HUES6 (cell line): ENCODE measurements around the gene MYL3.

ENCODE experiments used
- H3K27ac ChIP-seq: 2 replicates; pipeline ENCODE4 v1.7.0; 2013; ENCODE audit warnings: low read depth, mild to moderate bottlenecking, low read length, inconsistent platforms
- H3K27me3 ChIP-seq: 2 replicates; pipeline ENCODE4 v1.6.1; 2013; ENCODE audit warnings: low read length; ENCODE audit not compliant: control insufficient read depth, insufficient read depth
- H3K36me3 ChIP-seq: 2 replicates; pipeline ENCODE4 v1.6.1; 2013; ENCODE audit warnings: low read length; ENCODE audit not compliant: control insufficient read depth, insufficient read depth
- H3K4me1 ChIP-seq: 2 replicates; pipeline ENCODE4 v1.6.1; 2013; ENCODE audit warnings: low read length; ENCODE audit not compliant: control insufficient read depth, insufficient read depth
- H3K4me3 ChIP-seq: 2 replicates; pipeline ENCODE4 v1.5.1; 2013; ENCODE audit warnings: low read depth, low read length
- H3K9ac ChIP-seq: one replicate; pipeline ENCODE4 v1.6.1; 2013; ENCODE audit warnings: mild to moderate bottlenecking, low read length
- H3K9me3 ChIP-seq: 2 replicates; pipeline ENCODE4 v1.6.1; 2013; ENCODE audit warnings: low read depth, low read length; ENCODE audit not compliant: control insufficient read depth, insufficient read depth

The MYL3 gene

GRCh38 chr3:46871222-46871621 lies 8.0 kb upstream of the MYL3 start:
- H3K4me3 ChIP-seq, result no peak overlapping the region
- H3K36me3 ChIP-seq, result no peaks in the 10 kb centered on the region
- H3K9ac ChIP-seq, result no peak overlapping the region
- H3K27ac ChIP-seq, result no peak overlapping the region
- H3K4me1 ChIP-seq, result peaks cover 3% of the 10 kb centered on the region; the same call in 1 of the 2 replicates
- peaks cover 51% of the 10 kb centered on the region for H3K27me3 ChIP-seq
- no peaks in the 10 kb centered on the region for H3K9me3 ChIP-seq

GRCh38 chr3:46870651-46871050 lies 7.4 kb upstream of the MYL3 start:
- no peak overlapping the region for H3K4me3 ChIP-seq
- H3K9me3 ChIP-seq, result no peaks in the 10 kb centered on the region
- peaks cover 47% of the 10 kb centered on the region for H3K27me3 ChIP-seq
- H3K4me1 ChIP-seq, result peaks cover 3% of the 10 kb centered on the region; the same call in 1 of the 2 replicates
- no peaks in the 10 kb centered on the region for H3K36me3 ChIP-seq
- no peak overlapping the region for H3K9ac ChIP-seq
- H3K27ac ChIP-seq, result no peak overlapping the region

GRCh38 chr3:46869440-46869839 lies 6.2 kb upstream of the MYL3 start:
- Histone ChIP-seq H3K27ac (no peak overlapping the region), H3K36me3 (no peaks in the 10 kb centered on the region), H3K4me3 (no peak overlapping the region), H3K4me1 (peaks cover 3% of the 10 kb centered on the region; the same call in 1 of the 2 replicates), H3K9me3 (no peaks in the 10 kb centered on the region), H3K9ac (no peak overlapping the region), H3K27me3 (peaks cover 35% of the 10 kb centered on the region)

- peaks cover 3% of the 10 kb centered on the region; the same call in 1 of the 2 replicates for H3K4me1 ChIP-seq
- H3K27me3 ChIP-seq, result peaks cover 32% of the 10 kb centered on the region
- no peaks in the 10 kb centered on the region for H3K9me3 ChIP-seq
- H3K27ac ChIP-seq, result no peak overlapping the region
- H3K4me3 ChIP-seq, result no peak overlapping the region
- no peak overlapping the region for H3K9ac ChIP-seq
- no peaks in the 10 kb centered on the region for H3K36me3 ChIP-seq
Measured at GRCh38 chr3:46868948-46869347, 5.7 kb upstream of the MYL3 start.

DNA sequence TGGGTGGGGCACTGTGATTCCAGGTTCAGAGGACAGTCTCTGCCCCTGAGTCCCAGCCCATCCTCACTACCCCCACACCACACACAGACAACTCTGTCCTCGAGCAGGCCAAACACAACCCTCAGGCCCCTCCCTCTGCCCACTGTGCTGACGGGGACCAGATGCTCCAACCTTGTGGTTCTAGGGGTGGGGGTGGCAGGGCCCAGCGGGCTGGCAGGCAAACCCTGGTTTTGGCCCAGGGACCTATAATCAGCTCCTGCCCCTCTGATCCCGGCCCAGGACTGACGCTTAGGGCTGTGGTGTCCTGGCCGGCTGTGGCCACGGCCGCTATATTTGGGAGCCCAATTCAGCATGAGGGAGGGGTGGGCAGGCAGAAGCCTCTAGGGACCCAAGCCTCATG lies 5.0 kb upstream of the MYL3 start:
- H3K4me3 ChIP-seq, result no peak overlapping the region
- H3K4me1 ChIP-seq, result peaks cover 6% of the 10 kb centered on the region; the same call in 1 of the 2 replicates
- no peaks in the 10 kb centered on the region for H3K9me3 ChIP-seq
- H3K27ac ChIP-seq, result no peak overlapping the region
- no peak overlapping the region for H3K9ac ChIP-seq
- H3K27me3 ChIP-seq, result peaks cover 26% of the 10 kb centered on the region
- no peaks in the 10 kb centered on the region for H3K36me3 ChIP-seq

GRCh38 chr3:46867550-46867898 lies 4.3 kb upstream of the MYL3 start:
- no peak overlapping the region for H3K9ac ChIP-seq
- H3K27me3 ChIP-seq, result peaks cover 18% of the 10 kb centered on the region
- H3K4me3 ChIP-seq, result no peak overlapping the region
- H3K36me3 ChIP-seq, result no peaks in the 10 kb centered on the region
- H3K27ac ChIP-seq, result no peak overlapping the region
- no peaks in the 10 kb centered on the region for H3K9me3 ChIP-seq
- peaks cover 6% of the 10 kb centered on the region; the same call in 1 of the 2 replicates for H3K4me1 ChIP-seq

DNA sequence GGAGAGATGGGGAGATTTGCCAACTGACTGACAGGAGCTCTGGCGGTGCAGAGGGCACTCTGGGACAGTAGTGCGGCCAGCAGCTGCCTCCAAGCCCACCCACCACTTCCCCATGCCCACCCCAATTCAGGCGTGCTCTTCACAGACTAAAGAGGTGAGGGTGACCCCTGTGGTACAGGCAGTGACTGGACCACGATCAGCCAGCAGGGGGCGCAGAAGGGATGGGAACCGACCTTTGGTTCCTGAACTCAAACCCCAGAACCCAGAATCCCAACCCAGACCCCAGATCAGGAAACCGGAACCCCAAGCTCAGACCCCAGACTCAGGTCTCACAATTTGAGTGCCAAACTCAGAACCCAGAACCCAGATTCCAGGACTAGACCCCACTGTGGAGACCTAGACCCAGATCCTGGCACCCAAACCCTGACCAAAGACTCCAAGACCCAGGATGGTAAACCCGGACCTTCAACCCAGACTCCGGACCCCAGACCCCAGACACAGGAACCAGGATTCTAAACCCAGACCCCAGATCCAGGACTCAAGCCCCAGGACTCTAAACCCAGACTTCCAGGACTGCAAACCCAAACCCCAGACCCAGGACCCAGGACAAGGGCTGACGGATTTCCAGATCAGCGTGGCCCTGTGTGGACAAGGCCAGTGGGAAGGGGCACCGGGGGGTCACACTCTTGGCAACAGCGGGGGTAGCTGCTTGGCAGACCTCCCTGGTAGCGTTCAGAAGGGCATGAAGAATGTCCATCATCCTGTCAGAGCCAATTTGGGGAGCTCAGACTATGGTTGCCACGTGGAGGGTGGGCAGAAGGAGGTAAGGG lies 3.7 kb upstream of the MYL3 start:
- no peak overlapping the region for H3K27ac ChIP-seq
- H3K36me3 ChIP-seq, result no peaks in the 10 kb centered on the region
- H3K27me3 ChIP-seq, result peaks cover 16% of the 10 kb centered on the region
- peaks cover 6% of the 10 kb centered on the region; the same call in 1 of the 2 replicates for H3K4me1 ChIP-seq
- H3K4me3 ChIP-seq, result no peak overlapping the region
- H3K9ac ChIP-seq, result no peak overlapping the region
- H3K9me3 ChIP-seq, result no peaks in the 10 kb centered on the region

GRCh38 chr3:46866032-46866595 lies 2.9 kb upstream of the MYL3 start:
- peaks cover 8% of the 10 kb centered on the region for H3K27me3 ChIP-seq
- H3K27ac ChIP-seq, result no peak overlapping the region
- no peaks in the 10 kb centered on the region for H3K36me3 ChIP-seq
- peaks cover 6% of the 10 kb centered on the region; the same call in 1 of the 2 replicates for H3K4me1 ChIP-seq
- no peak overlapping the region for H3K4me3 ChIP-seq
- H3K9ac ChIP-seq, result no peak overlapping the region
- no peaks in the 10 kb centered on the region for H3K9me3 ChIP-seq

DNA sequence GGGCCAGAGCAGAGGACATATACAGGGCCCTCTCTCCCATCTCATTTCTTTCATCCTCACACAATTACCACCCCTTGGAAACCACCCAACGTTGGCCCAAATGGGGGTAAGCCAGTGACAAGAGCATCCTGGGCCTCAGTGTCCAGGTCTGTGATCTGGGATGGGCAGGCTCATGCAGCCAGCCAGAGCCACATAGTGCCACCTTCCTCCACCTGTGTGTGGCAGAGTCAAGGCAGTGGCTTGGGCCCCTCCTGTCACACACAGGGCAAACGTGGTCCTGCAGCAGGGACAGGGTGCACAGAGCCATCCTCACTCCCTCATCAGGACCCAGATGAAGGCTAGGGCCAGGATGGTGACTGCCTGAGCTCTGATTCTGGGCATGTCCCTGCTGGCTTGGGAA lies 2.3 kb upstream of the MYL3 start:
- Histone ChIP-seq H3K4me3 (no peak overlapping the region), H3K4me1 (peaks cover 6% of the 10 kb centered on the region; the same call in 1 of the 2 replicates), H3K27ac (no peak overlapping the region), H3K27me3 (peaks cover 3% of the 10 kb centered on the region; the same call in 1 of the 2 replicates), H3K9ac (no peak overlapping the region), H3K9me3 (no peaks in the 10 kb centered on the region), H3K36me3 (no peaks in the 10 kb centered on the region)

DNA sequence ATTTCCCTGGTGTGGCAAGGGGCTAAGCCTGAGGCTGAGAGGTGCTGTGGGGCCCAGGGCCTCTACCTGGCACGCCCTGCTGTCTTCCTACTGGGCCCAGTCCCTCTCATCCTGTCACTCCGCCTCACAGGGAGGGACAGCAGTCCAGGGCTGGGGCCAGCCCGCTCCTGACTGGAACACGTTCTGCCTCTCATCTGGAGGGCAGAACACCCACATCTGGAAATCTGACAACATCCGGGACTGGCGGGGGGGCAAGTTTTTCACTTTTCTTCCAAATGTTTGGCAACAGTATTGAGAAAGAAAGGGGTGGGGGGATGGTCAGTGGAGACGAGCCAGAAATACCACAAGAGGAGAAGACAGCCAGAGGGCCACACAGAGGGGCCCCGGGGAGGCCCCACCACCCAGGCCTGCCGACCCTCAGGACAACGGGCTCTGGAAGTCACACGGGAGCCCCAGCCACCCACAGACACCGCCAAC lies 1.8 kb upstream of the MYL3 start:
- H3K4me3 ChIP-seq, result no peak overlapping the region
- peaks cover 2% of the 10 kb centered on the region; the same call in 1 of the 2 replicates for H3K27me3 ChIP-seq
- no peaks in the 10 kb centered on the region for H3K36me3 ChIP-seq
- H3K27ac ChIP-seq, result no peak overlapping the region
- H3K9ac ChIP-seq, result no peak overlapping the region
- peaks cover 6% of the 10 kb centered on the region; the same call in 1 of the 2 replicates for H3K4me1 ChIP-seq
- no peaks in the 10 kb centered on the region for H3K9me3 ChIP-seq
